GM12878 (cell line): ENCODE measurements around the gene ZNF436. TPM values are rescaled to one million over a fixed set of nuclear protein-coding genes. Genes with fewer than 3 reads are reported as not detected.

Experiments used
- ATAC-seq: fragments of 200-7000 bp; cut with Tn5 transposase; 3 replicates; pipeline ENCODE4 v1.9.1; 2020; ENCODE audit warnings: mild to moderate bottlenecking, moderate library complexity
- BruUV-seq: library from RNA; stranded (reverse); fragments of 400-500 nt; replicated peaks from 2 replicates; lab custom pipeline; 2021; lab: Mats Ljungman, UMichigan
- CTCF ChIA-PET: fragments of 300-600 bp; sonication (Branson Sonifier 250); formaldehyde crosslinking; extraction: SDS; loops from one replicate; lab custom pipeline; 2021; ENCODE audit warnings: inconsistent platforms; lab: Yijun Ruan, JAX
- POLR2A ChIA-PET: fragments of 350-600 bp; formaldehyde crosslinking; extraction: SDS; loops from one replicate; lab custom pipeline; 2021; ENCODE audit warnings: inconsistent platforms; lab: Charles Lee
- RAD21 ChIA-PET: fragments of 300-600 bp; sonication (Branson Sonifier 250); formaldehyde crosslinking; loops from one replicate; lab custom pipeline; 2023; ENCODE audit warnings: antibody characterized with exemption; ENCODE audit not compliant: unreplicated experiment; lab: Charles Lee
- SMC1A ChIA-PET: fragments of 300-600 bp; sonication (Branson Sonifier 250); formaldehyde crosslinking; loops from one replicate; lab custom pipeline; 2023; ENCODE audit not compliant: unreplicated experiment, uncharacterized antibody; lab: Charles Lee
- DNase-seq: peaks from one replicate; pipeline ENCODE4 v3.0.0-alpha.2; 2011; ENCODE audit warnings: low read depth, low spot score
- FAIRE-seq: peaks from 3 replicates; lab custom pipeline; 2011; peaks lifted over from hg19 to GRCh38; lab: Jason Lieb, UNC
- H2AFZ ChIP-seq: 2 replicates; pipeline ENCODE4 v1.6.0; 2011; ENCODE audit warnings: low read depth, low read length, control low read depth; ENCODE audit not compliant: control insufficient read depth
- H3K27ac ChIP-seq: 2 replicates; pipeline ENCODE4 v1.5.1; 2011; ENCODE audit warnings: control low read depth; ENCODE audit not compliant: control insufficient read depth, insufficient read depth
- H3K27me3 ChIP-seq, 2 experiments: replicated peaks in 1 of 2; 2 replicates each; pipeline versions ENCODE4 v1.6.0 to v1.6.1; 2011; ENCODE audit warnings: low read length in 1 of 2; ENCODE audit not compliant: control insufficient read depth in 2 of 2, insufficient read depth in 2 of 2
- H3K36me3 ChIP-seq, 2 experiments: 2 replicates each; pipeline ENCODE4 v1.5.1; 2011; ENCODE audit warnings: low read length in 1 of 2; ENCODE audit not compliant: control insufficient read depth in 2 of 2, insufficient read depth in 2 of 2
- H3K4me1 ChIP-seq: 2 replicates; pipeline ENCODE4 v1.6.1; 2011; ENCODE audit warnings: mild to moderate bottlenecking, low read length, moderate library complexity, mixed read lengths; ENCODE audit not compliant: control insufficient read depth, insufficient read depth
- H3K4me2 ChIP-seq: 2 replicates; pipeline ENCODE4 v1.6.0; 2011; ENCODE audit warnings: control low read depth; ENCODE audit not compliant: control insufficient read depth, insufficient read depth
- H3K4me3 ChIP-seq: fragments of 200-600 bp; sonication (generic); 2 replicates; pipeline ENCODE4 v1.5.1; 2016
- H3K79me2 ChIP-seq: 2 replicates; pipeline ENCODE4 v1.6.0; 2011; ENCODE audit warnings: low read length; ENCODE audit not compliant: control insufficient read depth, insufficient read depth
- H3K9ac ChIP-seq: 2 replicates; pipeline ENCODE4 v1.8.0; 2011; ENCODE audit warnings: low read length, control low read depth, mixed read lengths; ENCODE audit not compliant: control insufficient read depth, insufficient read depth
- H3K9me3 ChIP-seq: replicated peaks from 3 replicates; pipeline ENCODE4 v1.5.1; 2011; ENCODE audit warnings: mild to moderate bottlenecking, low read length; ENCODE audit not compliant: control insufficient read depth, insufficient read depth
- H4K20me1 ChIP-seq: 2 replicates; pipeline ENCODE4 v1.6.0; 2011; ENCODE audit not compliant: control insufficient read depth, insufficient read depth
- CEBPZ ChIP-seq: fragments of 150-350 bp; IDR thresholded peaks from 2 replicates; pipeline ENCODE4 v1.6.1; 2016; ENCODE audit warnings: low read depth, low read length
- EP300 ChIP-seq, 2 experiments: fragments of 150-350 bp in 1 of 2; IDR thresholded peaks; 2 replicates each; pipeline ENCODE4 v1.6.1; 2011 to 2012; ENCODE audit warnings: low read depth in 2 of 2, low read length in 2 of 2, borderline replicate concordance in 1 of 2, improper control_type of control experiment in 1 of 2, inconsistent platforms in 1 of 2; ENCODE audit not compliant: control insufficient read depth in 1 of 2
- TBL1XR1 ChIP-seq: IDR thresholded peaks from 2 replicates; pipeline ENCODE4 v1.6.1; 2012; ENCODE audit warnings: low read depth, low read length, improper control_type of control experiment
- whole genome bisulfite sequencing: methylation state at CpG from one replicate; pipeline ENCODE4 v1.1.6; 2016; ENCODE audit warnings: low lambda C conversion rate; ENCODE audit not compliant: insufficient replicate concordance, insufficient coverage; ENCODE audit errors: missing lambda C conversion rate; 5-methylcytosine and 5-hydroxymethylcytosine counted together
- in situ Hi-C: fragments of 300-500 bp; cut with MboI; formaldehyde crosslinking; loops from 9 replicates; pipeline ENCODE4 v1.14.3; 2018; ENCODE audit warnings: mixed read lengths
- intact Hi-C: fragments of 100-400 bp; cut with micrococcal nuclease; formaldehyde crosslinking; loops from one replicate; pipeline ENCODE4 v1.14.2; 2022; ENCODE audit not compliant: unreplicated experiment
- polyA plus RNA-seq, 11 experiments: library from polyadenylated mRNA; depleted of rRNA in 4 of 11; unstranded in 6 of 11; stranded (reverse) in 5 of 11; fragments of >200 nt; fragmentation: Nextera tagmentation in 4 of 11; fragmentation: Illumina TruSeq in 1 of 11; extraction: Ambion mirVana in 4 of 11; extraction: Trizol in 1 of 11; gene quantifications; 1 replicate in 1 of 11; 2 replicates in 10 of 11; pipeline versions ENCODE4 v1.2.1 to v1.2.3, GENCODE V29; 2011 to 2016; ENCODE audit warnings: inconsistent platforms in 2 of 11, missing spikeins in 2 of 11, low read depth in 1 of 11
- total RNA-seq, 4 experiments: library from RNA; depleted of rRNA in 3 of 4; stranded (reverse); fragments of >200 nt in 3 of 4; fragmentation: Illumina TruSeq in 1 of 4; extraction: Trizol in 1 of 4; gene quantifications; 2 replicates each; pipeline versions ENCODE4 v1.2.1 to v1.2.3, GENCODE V29; 2013 to 2021

Gene ZNF436
- total and polyA plus RNA-seq, 10 of the 15 experiments (the other 5 are each of a cell fraction or from before 2014, with no cell fraction given) = 0.85 to 4.7 (median 3.0) TPM

GRCh38 chr1:23399229-23399628 is 29.6 kb upstream of the ZNF436 start:
- ChIA-PET RAD21 (no interaction called here), POLR2A (interaction anchor here (0.5 kb wide), 1 partner anchor 68 kb away, joined by 3 read pairs; no protein-coding TSS in a partner anchor), CTCF (interaction anchor here (0.7 kb wide), 1 partner anchor 124 kb away, joined by 3 read pairs; no protein-coding TSS in a partner anchor), SMC1A (no interaction called here)
- Histone ChIP-seq H3K27me3 (peaks cover 0 to 2% of the 10 kb centered on the region in 2 experiments; a peak in 1 of 4 replicates), H3K4me2 (no peak overlapping the region), H3K9me3 (no peaks in the 10 kb centered on the region), H3K36me3 (no peaks in the 10 kb centered on the region), H3K4me3 (no peak overlapping the region), H4K20me1 (no peaks in the 10 kb centered on the region), H3K79me2 (no peaks in the 10 kb centered on the region), H3K27ac (no peak overlapping the region), H2AFZ (no peak overlapping the region), H3K9ac (no peak overlapping the region), H3K4me1 (0 out of 2 replicates have a peak, but pooled peaks cover 5% of the 10 kb centered on the region)
- 0% methylated on average over 1 of the region's 1 CpG for WGBS
- intact Hi-C loops = no loop called here
- DNase-seq (no peak), FAIRE-seq (no peak), ATAC-seq (no peak)
- in situ Hi-C loops = no loop called here
- BruUV-seq = no TSS peak
- TF ChIP-seq TBL1XR1 (no peak), CEBPZ (no peak), EP300 (IDR thresholded peaks at IDR 0.05; ENCODE audit: borderline replicate concordance in 1 of 2, control insufficient read depth in 1 of 2, low read depth in 2 of 2, low read length in 2 of 2) (no peak)
